Adrenal gland (tissue), 5 donors: ENCODE measurements around the gene RAB29.

ENCODE experiments used
- CTCF ChIP-seq, 6 experiments: fragments of 450-650 bp in 4 of 6; fragments of 200-600 bp in 2 of 6; sonication (generic) in 1 of 6; IDR thresholded peaks; 1 replicate in 5 of 6; 2 replicates in 1 of 6; pipeline versions ENCODE4 v1.5.1 to v1.8.0; 2016 to 2021; ENCODE audit warnings: antibody characterized with exemption in 6 of 6, mild to moderate bottlenecking in 2 of 6, moderate library complexity in 1 of 6
- POLR2A ChIP-seq, 2 donors: fragments of 450-650 bp; IDR thresholded peaks; one replicate each; pipeline ENCODE4 v1.6.1; 2017; ENCODE audit warnings: antibody characterized with exemption in 2 of 2, mild to moderate bottlenecking in 2 of 2, moderate library complexity in 1 of 2
- donor health status: DM: no; HTN: no; CAD: no.

- no peak for TF ChIP-seq CTCF (IDR thresholded peaks at IDR 0.05)
- TF ChIP-seq POLR2A (IDR thresholded peaks at IDR 0.05), result no peak
Measured at GRCh38 chr1:205719015-205719414, 56.3 kb downstream of the RAB29 start.
